GM12878 (cell line): ENCODE measurements around the gene FMN2. TPM values are rescaled to one million over a fixed set of nuclear protein-coding genes. Genes with fewer than 3 reads are reported as not detected.

Experiments used
- ATAC-seq: fragments of 200-7000 bp; cut with Tn5 transposase; 3 replicates; pipeline ENCODE4 v1.9.1; 2020; ENCODE audit warnings: mild to moderate bottlenecking, moderate library complexity
- BruUV-seq: library from RNA; stranded (reverse); fragments of 400-500 nt; replicated peaks from 2 replicates; lab custom pipeline; 2021; lab: Mats Ljungman, UMichigan
- CTCF ChIA-PET: fragments of 300-600 bp; sonication (Branson Sonifier 250); formaldehyde crosslinking; extraction: SDS; loops from one replicate; lab custom pipeline; 2021; ENCODE audit warnings: inconsistent platforms; lab: Yijun Ruan, JAX
- POLR2A ChIA-PET: fragments of 350-600 bp; formaldehyde crosslinking; extraction: SDS; loops from one replicate; lab custom pipeline; 2021; ENCODE audit warnings: inconsistent platforms; lab: Charles Lee
- RAD21 ChIA-PET: fragments of 300-600 bp; sonication (Branson Sonifier 250); formaldehyde crosslinking; loops from one replicate; lab custom pipeline; 2023; ENCODE audit warnings: antibody characterized with exemption; ENCODE audit not compliant: unreplicated experiment; lab: Charles Lee
- SMC1A ChIA-PET: fragments of 300-600 bp; sonication (Branson Sonifier 250); formaldehyde crosslinking; loops from one replicate; lab custom pipeline; 2023; ENCODE audit not compliant: unreplicated experiment, uncharacterized antibody; lab: Charles Lee
- DNase-seq: peaks from one replicate; pipeline ENCODE4 v3.0.0-alpha.2; 2011; ENCODE audit warnings: low read depth, low spot score
- FAIRE-seq: peaks from 3 replicates; lab custom pipeline; 2011; peaks lifted over from hg19 to GRCh38; lab: Jason Lieb, UNC
- H2AFZ ChIP-seq: 2 replicates; pipeline ENCODE4 v1.6.0; 2011; ENCODE audit warnings: low read depth, low read length, control low read depth; ENCODE audit not compliant: control insufficient read depth
- H3K27ac ChIP-seq: 2 replicates; pipeline ENCODE4 v1.5.1; 2011; ENCODE audit warnings: control low read depth; ENCODE audit not compliant: control insufficient read depth, insufficient read depth
- H3K27me3 ChIP-seq, 2 experiments: replicated peaks in 1 of 2; 2 replicates each; pipeline versions ENCODE4 v1.6.0 to v1.6.1; 2011; ENCODE audit warnings: low read length in 1 of 2; ENCODE audit not compliant: control insufficient read depth in 2 of 2, insufficient read depth in 2 of 2
- H3K36me3 ChIP-seq, 2 experiments: 2 replicates each; pipeline ENCODE4 v1.5.1; 2011; ENCODE audit warnings: low read length in 1 of 2; ENCODE audit not compliant: control insufficient read depth in 2 of 2, insufficient read depth in 2 of 2
- H3K4me1 ChIP-seq: 2 replicates; pipeline ENCODE4 v1.6.1; 2011; ENCODE audit warnings: mild to moderate bottlenecking, low read length, moderate library complexity, mixed read lengths; ENCODE audit not compliant: control insufficient read depth, insufficient read depth
- H3K4me2 ChIP-seq: 2 replicates; pipeline ENCODE4 v1.6.0; 2011; ENCODE audit warnings: control low read depth; ENCODE audit not compliant: control insufficient read depth, insufficient read depth
- H3K4me3 ChIP-seq: fragments of 200-600 bp; sonication (generic); 2 replicates; pipeline ENCODE4 v1.5.1; 2016
- H3K79me2 ChIP-seq: 2 replicates; pipeline ENCODE4 v1.6.0; 2011; ENCODE audit warnings: low read length; ENCODE audit not compliant: control insufficient read depth, insufficient read depth
- H3K9ac ChIP-seq: 2 replicates; pipeline ENCODE4 v1.8.0; 2011; ENCODE audit warnings: low read length, control low read depth, mixed read lengths; ENCODE audit not compliant: control insufficient read depth, insufficient read depth
- H3K9me3 ChIP-seq: replicated peaks from 3 replicates; pipeline ENCODE4 v1.5.1; 2011; ENCODE audit warnings: mild to moderate bottlenecking, low read length; ENCODE audit not compliant: control insufficient read depth, insufficient read depth
- H4K20me1 ChIP-seq: 2 replicates; pipeline ENCODE4 v1.6.0; 2011; ENCODE audit not compliant: control insufficient read depth, insufficient read depth
- BCL11A ChIP-seq: IDR thresholded peaks from 2 replicates; pipeline ENCODE4 v1.6.1; 2011; ENCODE audit warnings: low read depth, low read length
- ETV6 ChIP-seq, 2 experiments: fragments of 450-650 bp in 1 of 2; IDR thresholded peaks in 1 of 2; conservative IDR thresholded peaks in 1 of 2; 2 replicates each; pipeline ENCODE4 v1.6.1; 2014; ENCODE audit warnings: antibody characterized with exemption in 1 of 2, borderline replicate concordance in 1 of 2, low read depth in 1 of 2, mild to moderate bottlenecking in 1 of 2, moderate library complexity in 1 of 2
- JUND ChIP-seq: IDR thresholded peaks from 2 replicates; pipeline ENCODE4 v1.6.1; 2012; ENCODE audit warnings: low read depth, mild to moderate bottlenecking, low read length, improper control_type of control experiment, moderate library complexity
- RELA ChIP-seq: fragments of 450-650 bp; IDR thresholded peaks from 2 replicates; pipeline ENCODE4 v1.8.0; 2014; ENCODE audit warnings: borderline replicate concordance; ENCODE audit not compliant: partially characterized antibody
- ZNF207 ChIP-seq: fragments of 450-650 bp; IDR thresholded peaks from 2 replicates; pipeline ENCODE4 v1.6.1; 2014; ENCODE audit warnings: antibody characterized with exemption, mild to moderate bottlenecking, borderline replicate concordance
- WGBS: methylation state at CpG from one replicate; pipeline ENCODE4 v1.1.6; 2016; ENCODE audit warnings: low lambda C conversion rate; ENCODE audit not compliant: insufficient replicate concordance, insufficient coverage; ENCODE audit errors: missing lambda C conversion rate; 5-methylcytosine and 5-hydroxymethylcytosine counted together
- in situ Hi-C: fragments of 300-500 bp; cut with MboI; formaldehyde crosslinking; loops from 9 replicates; pipeline ENCODE4 v1.14.3; 2018; ENCODE audit warnings: mixed read lengths
- intact Hi-C: fragments of 100-400 bp; cut with micrococcal nuclease; formaldehyde crosslinking; loops from one replicate; pipeline ENCODE4 v1.14.2; 2022; ENCODE audit not compliant: unreplicated experiment
- polyA plus RNA-seq, 11 experiments: library from polyadenylated mRNA; depleted of rRNA in 4 of 11; unstranded in 6 of 11; stranded (reverse) in 5 of 11; fragments of >200 nt; fragmentation: Nextera tagmentation in 4 of 11; fragmentation: Illumina TruSeq in 1 of 11; extraction: Ambion mirVana in 4 of 11; extraction: Trizol in 1 of 11; gene quantifications; 1 replicate in 1 of 11; 2 replicates in 10 of 11; pipeline versions ENCODE4 v1.2.1 to v1.2.3, GENCODE V29; 2011 to 2016; ENCODE audit warnings: inconsistent platforms in 2 of 11, missing spikeins in 2 of 11, low read depth in 1 of 11
- total RNA-seq, 4 experiments: library from RNA; depleted of rRNA in 3 of 4; stranded (reverse); fragments of >200 nt in 3 of 4; fragmentation: Illumina TruSeq in 1 of 4; extraction: Trizol in 1 of 4; gene quantifications; 2 replicates each; pipeline versions ENCODE4 v1.2.1 to v1.2.3, GENCODE V29; 2013 to 2021
- TF ChIP-seq, protein P1 (sequence below): fragments of 450-650 bp; IDR thresholded peaks from 2 replicates; pipeline ENCODE4 v1.6.1; 2018; ENCODE audit warnings: borderline replicate concordance, mild to moderate bottlenecking; ENCODE audit not compliant: partially characterized antibody
- TF ChIP-seq, protein P2 (sequence below): fragments of 450-650 bp; formaldehyde crosslinking; IDR thresholded peaks from 2 replicates; pipeline ENCODE4 v1.4.0; 2020; ENCODE audit warnings: mild to moderate bottlenecking, moderate library complexity

The FMN2 gene
- total and polyA plus RNA-seq, 10 of the 15 experiments (the other 5 are each of a cell fraction or from before 2014, with no cell fraction given) = 0.60 TPM; not detected in 9

DNA sequence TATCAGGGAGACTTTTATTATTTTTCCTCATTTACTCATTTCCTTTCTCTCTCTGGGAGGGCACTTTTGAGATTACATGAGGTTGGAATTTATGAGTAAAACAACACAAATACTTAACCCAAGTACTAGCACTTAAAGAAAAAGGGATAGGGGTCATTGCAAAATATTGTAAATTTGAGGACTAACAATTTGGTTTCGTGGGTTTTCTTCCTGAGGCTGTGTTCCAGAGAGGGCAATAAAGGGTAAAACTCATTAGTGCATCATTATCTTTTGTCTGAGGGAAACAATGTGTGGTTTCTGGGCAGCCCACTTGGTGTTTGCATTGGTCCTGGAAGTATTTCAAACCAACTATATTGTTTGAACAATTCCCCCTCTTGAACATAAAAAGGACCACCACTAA, 423.8 kb downstream of the FMN2 start:
- Histone ChIP-seq H3K36me3 (no peaks in the 10 kb centered on the region), H3K4me3 (no peak overlapping the region), H3K27me3 (no peaks in the 10 kb centered on the region), H2AFZ (no peak overlapping the region), H3K9me3 (no peaks in the 10 kb centered on the region), H3K79me2 (no peaks in the 10 kb centered on the region), H3K9ac (no peak overlapping the region), H3K4me2 (no peak overlapping the region), H3K27ac (no peak overlapping the region), H4K20me1 (no peaks in the 10 kb centered on the region), H3K4me1 (no peaks in the 10 kb centered on the region)
- intact Hi-C loops = no loop called here
- RAD21 ChIA-PET = no interaction called here
- POLR2A ChIA-PET = no interaction called here
- no TSS peak for BruUV-seq
- 0% methylated on average over 1 of the region's 1 CpG for WGBS
- SMC1A ChIA-PET = interaction anchor here (1.1 to 1.6 kb wide), 2 partner anchors 8 to 22 kb away, joined by 3 read pairs; no protein-coding TSS in a partner anchor
- ATAC-seq (no peak), DNase-seq (no peak), FAIRE-seq (no peak)
- TF ChIP-seq BCL11A (no peak), ZNF207 (no peak), ETV6 (conservative IDR thresholded peaks at IDR 0.05 in 1 of 2, IDR thresholded peaks at IDR 0.05 in 1 of 2; ENCODE audit: borderline replicate concordance in 1 of 2, low read depth in 1 of 2) (no peak), JUND (no peak), RELA (no peak)
- TF ChIP-seq, protein P1, sequence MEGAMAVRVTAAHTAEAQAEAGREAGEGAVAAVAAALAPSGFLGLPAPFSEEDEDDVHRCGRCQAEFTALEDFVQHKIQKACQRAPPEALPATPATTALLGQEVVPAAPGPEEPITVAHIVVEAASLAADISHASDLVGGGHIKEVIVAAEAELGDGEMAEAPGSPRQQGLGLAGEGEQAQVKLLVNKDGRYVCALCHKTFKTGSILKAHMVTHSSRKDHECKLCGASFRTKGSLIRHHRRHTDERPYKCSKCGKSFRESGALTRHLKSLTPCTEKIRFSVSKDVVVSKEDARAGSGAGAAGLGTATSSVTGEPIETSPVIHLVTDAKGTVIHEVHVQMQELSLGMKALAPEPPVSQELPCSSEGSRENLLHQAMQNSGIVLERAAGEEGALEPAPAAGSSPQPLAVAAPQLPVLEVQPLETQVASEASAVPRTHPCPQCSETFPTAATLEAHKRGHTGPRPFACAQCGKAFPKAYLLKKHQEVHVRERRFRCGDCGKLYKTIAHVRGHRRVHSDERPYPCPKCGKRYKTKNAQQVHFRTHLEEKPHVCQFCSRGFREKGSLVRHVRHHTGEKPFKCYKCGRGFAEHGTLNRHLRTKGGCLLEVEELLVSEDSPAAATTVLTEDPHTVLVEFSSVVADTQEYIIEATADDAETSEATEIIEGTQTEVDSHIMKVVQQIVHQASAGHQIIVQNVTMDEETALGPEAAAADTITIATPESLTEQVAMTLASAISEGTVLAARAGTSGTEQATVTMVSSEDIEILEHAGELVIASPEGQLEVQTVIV = no peak
- TF ChIP-seq, protein P2, sequence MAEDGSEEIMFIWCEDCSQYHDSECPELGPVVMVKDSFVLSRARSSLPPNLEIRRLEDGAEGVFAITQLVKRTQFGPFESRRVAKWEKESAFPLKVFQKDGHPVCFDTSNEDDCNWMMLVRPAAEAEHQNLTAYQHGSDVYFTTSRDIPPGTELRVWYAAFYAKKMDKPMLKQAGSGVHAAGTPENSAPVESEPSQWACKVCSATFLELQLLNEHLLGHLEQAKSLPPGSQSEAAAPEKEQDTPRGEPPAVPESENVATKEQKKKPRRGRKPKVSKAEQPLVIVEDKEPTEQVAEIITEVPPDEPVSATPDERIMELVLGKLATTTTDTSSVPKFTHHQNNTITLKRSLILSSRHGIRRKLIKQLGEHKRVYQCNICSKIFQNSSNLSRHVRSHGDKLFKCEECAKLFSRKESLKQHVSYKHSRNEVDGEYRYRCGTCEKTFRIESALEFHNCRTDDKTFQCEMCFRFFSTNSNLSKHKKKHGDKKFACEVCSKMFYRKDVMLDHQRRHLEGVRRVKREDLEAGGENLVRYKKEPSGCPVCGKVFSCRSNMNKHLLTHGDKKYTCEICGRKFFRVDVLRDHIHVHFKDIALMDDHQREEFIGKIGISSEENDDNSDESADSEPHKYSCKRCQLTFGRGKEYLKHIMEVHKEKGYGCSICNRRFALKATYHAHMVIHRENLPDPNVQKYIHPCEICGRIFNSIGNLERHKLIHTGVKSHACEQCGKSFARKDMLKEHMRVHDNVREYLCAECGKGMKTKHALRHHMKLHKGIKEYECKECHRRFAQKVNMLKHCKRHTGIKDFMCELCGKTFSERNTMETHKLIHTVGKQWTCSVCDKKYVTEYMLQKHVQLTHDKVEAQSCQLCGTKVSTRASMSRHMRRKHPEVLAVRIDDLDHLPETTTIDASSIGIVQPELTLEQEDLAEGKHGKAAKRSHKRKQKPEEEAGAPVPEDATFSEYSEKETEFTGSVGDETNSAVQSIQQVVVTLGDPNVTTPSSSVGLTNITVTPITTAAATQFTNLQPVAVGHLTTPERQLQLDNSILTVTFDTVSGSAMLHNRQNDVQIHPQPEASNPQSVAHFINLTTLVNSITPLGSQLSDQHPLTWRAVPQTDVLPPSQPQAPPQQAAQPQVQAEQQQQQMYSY (CRISPR knock-in tag) = no peak
- in situ Hi-C loops = no loop called here
- CTCF ChIA-PET = no interaction called here
